GM19193 (cell line): Measurements from ENCODE around the gene OR8S1.

ENCODE experiments used
- POLR2A ChIP-seq: IDR thresholded peaks from 4 replicates; pipeline ENCODE4 v1.6.1; 2011; ENCODE audit not compliant: insufficient read depth, insufficient read length; ENCODE audit errors: extremely low read depth

The OR8S1 gene, protein sequence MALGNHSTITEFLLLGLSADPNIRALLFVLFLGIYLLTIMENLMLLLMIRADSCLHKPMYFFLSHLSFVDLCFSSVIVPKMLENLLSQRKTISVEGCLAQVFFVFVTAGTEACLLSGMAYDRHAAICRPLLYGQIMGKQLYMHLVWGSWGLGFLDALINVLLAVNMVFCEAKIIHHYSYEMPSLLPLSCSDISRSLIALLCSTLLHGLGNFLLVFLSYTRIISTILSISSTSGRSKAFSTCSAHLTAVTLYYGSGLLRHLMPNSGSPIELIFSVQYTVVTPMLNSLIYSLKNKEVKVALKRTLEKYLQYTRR

DNA sequence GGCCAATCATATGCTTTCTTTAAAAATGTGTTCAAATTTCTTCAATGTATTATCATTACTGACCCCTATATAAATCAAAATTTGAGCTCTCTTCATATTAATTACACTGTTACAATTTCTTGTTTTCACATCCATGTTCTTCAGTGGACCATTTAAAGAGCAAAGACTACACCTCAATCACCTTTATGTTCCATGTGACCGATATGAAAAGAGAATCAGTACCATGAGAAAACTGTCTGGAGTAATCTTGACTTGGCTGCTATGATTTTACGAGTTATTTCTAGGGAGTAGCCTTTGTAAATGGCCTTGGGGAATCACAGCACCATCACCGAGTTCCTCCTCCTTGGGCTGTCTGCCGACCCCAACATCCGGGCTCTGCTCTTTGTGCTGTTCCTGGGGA is at the start of gene OR8S1:
Gene OR8S1, plus strand, starts transcription at position 301 of the 400 bp plus-strand sequence. Its CDS starts 0 bp downstream, at position 301.
- TF ChIP-seq POLR2A, result no peak

DNA sequence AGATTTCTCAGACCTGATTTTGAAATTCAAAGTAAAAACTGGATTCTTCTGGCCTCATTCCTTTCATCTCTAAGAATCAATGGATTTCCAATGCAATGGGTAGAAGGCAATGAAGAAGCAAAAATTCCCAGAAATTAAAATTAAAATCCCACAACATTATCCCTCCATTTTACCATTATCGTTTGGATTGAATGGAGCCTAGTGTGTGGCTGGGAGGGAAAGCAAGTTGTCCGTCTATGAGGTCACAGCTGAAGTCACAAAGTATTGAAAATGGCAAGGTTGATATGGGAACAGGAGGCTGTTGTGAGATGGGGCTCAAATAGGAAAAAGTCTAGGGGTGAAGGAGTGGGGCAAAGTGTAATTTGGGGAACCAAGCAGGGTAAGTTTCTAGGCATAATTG is 43.2 kb upstream of the OR8S1 start, which contains the start of gene C12orf54:
Gene C12orf54, plus strand, starts transcription at position 301 of the 400 bp plus-strand sequence. CDS start 799 bp downstream, outside the sequence.
- TF ChIP-seq POLR2A, result no peak

DNA sequence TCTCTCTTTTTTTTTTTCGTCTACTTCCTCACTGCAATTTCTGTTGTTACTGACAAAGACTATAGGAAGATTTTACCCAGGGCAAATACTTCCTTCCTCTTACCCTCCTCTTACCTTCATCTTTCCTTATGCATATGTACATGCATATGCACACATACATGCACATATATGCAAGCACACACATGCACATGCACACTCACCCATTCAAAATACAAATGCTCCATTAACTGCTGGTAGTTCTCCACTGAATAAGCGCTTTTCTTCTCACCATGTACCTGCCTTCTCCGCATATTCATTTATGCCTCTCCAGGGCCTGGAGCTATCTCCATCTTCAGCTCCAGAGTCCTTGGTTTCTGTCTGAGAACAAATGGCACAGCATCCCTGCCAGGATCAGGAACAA is 42.5 kb upstream of the OR8S1 start:
- TF ChIP-seq POLR2A, result no peak

DNA sequence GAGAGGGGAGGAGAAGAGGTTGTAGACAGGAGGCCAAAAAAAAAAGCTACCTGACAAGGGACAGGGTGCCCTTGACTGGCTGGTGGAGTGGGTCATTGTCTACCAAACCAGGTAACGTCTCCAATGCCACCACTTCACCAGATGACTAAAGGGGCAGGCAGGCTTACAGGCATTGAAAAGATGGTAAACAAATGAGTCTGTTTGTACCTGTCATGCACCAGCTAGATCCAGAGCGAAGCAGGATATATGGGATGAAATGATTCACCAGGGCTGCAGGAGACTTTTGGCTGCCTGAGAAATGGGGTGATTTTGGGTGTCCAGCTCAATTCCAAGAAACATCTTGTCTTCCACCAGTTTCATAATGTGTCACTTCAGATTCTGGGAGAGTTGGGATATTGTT is 39.2 kb upstream of the OR8S1 start:
- TF ChIP-seq POLR2A, result no peak

DNA sequence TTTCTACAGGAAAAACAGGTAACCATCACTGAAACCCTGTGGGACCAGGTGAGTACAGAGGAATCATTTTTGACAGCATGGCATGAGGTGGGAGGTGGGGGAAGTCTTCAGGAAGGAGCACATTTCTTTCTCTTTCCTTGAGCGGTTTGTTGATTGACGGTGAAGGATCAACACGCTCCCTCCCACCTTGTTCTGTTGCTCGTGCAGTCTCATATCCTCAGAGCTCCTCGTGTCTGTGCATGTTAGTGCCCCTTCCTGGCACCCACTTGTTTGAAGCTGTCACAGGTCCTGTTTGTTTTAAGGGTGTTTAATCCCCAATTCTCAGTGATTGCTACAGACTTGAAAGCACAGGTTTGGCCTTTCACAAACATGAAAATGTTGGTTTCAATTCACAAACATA is 38.8 kb upstream of the OR8S1 start:
- no peak for TF ChIP-seq POLR2A

DNA sequence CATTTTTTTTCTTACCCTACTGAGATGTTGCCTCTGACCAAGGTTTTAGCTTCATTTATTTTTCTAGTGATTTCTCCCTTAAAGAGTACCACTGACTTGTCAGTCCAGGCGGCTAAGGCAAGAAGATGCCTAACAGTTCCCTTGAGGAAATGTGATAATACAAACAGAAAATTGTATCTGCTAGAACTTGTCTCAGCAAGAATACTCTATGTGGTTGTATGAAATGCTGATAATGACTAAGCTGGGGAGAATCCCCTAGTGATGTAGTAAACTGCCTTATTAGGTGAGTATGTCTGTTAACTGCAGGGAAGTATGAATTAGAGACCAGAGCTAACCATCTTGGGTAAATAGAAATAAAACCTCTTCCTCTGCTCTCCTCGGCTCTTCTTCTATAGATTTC is 36.4 kb upstream of the OR8S1 start:
- TF ChIP-seq POLR2A, result no peak

DNA sequence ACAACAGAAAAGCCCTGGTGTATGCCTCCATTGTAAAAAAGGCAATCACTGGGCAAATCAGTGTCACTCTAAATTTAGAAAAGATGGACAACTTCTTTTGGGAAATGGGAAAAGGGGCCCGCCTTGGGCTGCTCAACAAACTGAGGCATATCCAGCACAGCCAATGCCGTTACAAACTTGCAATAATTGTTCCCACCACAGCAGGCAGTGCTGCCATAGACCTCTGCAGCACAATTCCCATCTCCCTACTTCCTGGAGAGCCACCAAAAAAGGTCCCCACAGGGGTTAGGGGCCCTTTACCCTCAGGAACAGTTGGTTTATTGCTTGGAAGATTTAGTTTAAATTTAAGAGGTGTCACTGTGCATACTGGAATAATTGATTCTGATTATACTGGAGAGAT is 16.4 kb upstream of the OR8S1 start:
- TF ChIP-seq POLR2A, result no peak

DNA sequence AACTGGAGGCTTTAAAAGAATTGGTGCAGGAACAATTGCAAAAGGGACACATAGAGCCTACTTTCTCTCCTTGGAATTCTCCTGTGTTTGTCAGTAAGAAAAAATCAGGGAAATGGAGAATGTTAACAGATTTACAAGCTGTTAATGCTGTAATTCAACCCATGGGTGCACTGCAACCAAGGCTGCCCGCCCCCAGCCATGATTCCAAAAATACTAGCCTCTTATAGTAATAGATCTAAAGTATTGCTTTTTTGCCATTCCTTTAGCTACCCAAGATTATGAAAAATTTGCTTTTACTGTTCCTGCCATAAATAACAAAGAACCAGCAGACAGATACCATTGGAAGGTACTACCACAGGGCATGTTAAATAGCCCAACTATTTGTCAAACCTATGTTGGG is 15.3 kb upstream of the OR8S1 start:
- no peak for TF ChIP-seq POLR2A

DNA sequence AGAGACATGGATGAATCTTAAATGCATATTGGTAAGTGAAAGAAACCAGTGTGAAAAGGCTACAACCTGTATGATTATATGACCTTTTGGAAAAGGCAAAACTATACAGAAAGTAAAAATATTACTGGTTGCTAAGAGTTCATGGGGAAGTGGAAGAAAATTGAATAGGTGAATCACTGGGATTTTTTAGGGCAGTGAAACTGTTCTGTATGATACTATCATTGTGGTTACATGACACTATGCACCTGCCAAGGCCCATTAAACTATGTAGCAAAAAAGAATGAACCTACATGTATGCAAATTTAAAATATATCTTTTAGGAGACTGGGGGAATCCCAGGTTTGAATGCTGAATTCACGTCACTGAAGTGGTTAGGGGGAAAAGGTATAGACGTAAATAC is 12.6 kb upstream of the OR8S1 start:
- no peak for TF ChIP-seq POLR2A

DNA sequence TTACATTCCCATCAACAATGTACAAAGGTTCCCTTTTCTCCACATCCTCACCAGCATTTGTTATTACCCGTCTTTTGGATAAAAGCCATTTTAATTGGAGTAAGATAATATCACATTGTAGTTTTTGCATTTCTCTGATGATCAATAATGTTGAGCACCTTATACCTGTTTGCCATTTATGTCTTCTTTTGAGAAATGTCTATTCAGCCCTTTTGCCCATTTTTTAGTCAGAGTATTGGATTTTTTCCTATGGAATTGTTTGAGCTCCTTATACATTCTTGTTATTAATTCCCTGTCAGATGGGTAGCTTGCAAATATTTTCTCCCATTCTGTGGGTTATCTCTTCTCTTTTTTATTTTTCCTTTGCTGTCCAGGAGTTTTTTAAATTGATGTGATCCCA is 10.7 kb upstream of the OR8S1 start:
- no peak for TF ChIP-seq POLR2A

DNA sequence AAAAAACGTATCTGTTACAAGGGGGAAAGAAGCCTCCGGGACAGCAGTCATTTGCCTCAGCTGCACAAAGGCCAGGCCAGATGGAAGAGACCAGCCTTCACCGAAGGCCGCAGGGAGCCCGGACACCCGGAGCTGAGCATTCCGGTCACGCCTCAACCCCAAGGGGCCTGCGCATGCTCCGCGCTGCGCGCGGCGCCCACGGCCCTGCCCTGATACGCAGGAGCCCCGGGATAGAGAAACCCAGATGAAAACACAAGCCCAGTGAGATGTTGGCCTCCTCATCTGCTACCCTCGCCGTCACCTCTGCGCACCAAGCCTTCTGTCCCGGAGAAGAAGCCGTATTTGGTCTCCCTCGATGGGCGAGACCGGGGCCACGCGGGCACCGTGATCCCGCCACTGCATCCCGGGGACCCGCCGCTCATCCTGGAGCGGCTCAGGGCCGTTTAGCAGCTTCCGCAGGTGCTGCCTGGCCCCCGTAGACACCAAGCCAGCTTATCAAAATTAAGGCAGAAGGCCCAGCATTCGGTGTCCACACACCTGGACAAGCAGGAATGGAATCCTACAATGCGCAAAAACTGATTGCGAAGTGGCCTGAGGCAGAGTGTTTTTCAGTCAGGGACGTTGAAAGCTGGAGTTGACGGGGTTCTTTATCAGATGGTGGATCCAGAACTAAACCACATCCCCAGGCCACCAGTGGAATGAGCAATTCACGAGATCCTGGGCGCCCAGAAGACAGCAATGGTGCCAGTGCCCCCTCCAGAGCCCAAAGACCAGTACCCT is 2.6 kb downstream of the OR8S1 start:
- no peak for TF ChIP-seq POLR2A

DNA sequence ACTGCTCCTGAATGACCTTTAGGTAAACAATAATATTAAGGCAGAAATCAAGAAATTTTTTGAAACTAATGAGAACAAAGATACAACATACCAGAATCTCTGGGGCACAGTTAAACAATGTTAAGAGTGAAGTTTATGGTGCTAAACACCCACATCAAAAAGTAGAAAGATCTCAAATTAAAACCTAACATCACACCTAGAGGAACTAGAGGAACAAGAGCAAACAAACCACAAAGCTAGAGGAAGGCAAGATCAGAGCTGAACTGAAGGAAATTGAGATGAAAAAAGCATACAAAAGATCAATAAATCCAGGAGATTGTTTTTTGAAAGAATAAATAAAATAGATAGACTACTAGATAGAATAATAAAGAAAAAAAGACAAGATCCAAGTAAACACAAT is 7.2 kb downstream of the OR8S1 start:
- TF ChIP-seq POLR2A, result no peak

DNA sequence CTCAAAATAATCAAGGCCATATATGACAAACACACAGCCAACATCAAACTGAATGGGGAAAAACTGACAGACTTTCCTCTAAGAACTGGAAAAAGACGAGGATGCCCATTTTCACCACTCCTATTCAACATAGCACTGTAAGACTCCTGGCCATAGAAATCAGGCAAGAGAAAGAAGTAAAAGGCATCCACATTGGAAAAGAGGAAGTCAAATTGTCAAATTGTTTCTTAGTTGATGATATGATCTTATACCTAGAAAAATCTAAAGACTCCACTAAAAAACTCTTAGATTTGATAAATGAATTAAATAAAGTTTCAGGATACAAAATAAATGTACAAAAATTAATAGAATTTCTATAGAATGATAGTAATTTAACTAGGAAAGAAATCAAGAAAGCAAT is 11.2 kb downstream of the OR8S1 start:
- TF ChIP-seq POLR2A, result no peak

DNA sequence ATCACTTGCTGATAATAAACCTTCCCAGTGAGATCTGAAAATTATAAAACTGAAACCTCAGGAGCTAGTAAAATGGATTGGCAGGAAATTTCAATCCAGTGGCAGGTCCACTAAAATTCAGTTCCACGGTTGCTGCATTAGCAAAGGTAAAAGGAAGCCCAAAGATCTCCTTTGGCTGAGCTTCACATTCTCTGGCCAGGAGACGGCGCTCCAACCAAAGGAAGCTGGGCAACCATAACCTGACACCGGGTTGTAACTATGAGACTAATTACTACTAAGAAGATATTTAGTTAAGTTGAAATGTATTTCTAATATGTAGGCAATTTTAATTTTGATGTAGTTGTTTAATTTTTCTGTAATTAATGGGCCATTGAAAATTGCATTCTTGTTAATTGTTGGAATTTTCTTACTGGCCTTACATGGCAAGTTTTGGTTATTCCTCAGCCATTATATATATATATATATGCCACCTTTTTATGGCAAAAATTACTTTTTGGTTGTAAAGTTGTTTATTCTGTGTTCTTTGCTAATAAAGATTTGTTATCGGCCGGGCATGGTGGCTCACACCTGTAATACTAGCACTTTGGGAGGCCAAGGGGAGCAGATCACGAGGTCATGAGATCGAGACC is 17.0 kb downstream of the OR8S1 start:
- TF ChIP-seq POLR2A, result no peak

DNA sequence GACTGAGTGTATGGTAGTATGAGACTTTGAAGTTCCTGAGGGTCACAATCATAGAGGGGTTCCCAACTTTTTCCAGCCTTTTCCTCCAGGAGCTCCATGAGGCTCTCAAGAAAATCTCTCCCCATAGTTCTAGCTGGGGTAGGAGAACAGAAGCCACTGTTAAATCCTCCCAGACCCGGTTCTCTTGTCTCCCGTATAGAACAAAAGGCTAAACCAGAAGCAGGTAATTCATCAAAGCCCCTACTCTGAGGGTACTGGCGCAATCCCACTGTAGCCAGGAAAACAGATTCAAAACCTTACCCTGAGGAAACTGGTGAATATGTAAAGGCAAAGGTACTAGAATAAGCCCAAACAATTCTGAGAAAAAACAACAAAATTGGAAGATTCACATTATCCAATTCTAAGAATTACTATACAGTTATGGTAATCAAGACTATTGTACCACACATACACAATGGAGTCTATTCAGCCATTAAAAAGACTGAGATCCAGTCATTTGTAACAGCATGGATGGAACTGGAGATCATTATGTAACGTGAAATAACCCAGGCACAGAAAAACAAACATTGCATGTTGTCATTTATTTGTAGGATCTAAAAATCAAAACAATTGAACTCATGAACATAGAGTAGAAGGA is 20.5 kb downstream of the OR8S1 start:
- TF ChIP-seq POLR2A, result no peak
